IMR-90 (cell line): ENCODE data around the gene SRBD1. TPM values are rescaled to one million over a fixed set of nuclear protein-coding genes. Genes with fewer than 3 reads are reported as not detected.

Source experiments
- ATAC-seq: fragments of 200-7000 bp; cut with Tn5 transposase; 2 replicates; pipeline ENCODE4 v1.9.1; 2020; ENCODE audit warnings: low read depth, mild to moderate bottlenecking, moderate library complexity
- BruUV-seq: library from RNA; stranded (reverse); fragments of 400-500 nt; replicated peaks from 2 replicates; lab custom pipeline; 2021; lab: Mats Ljungman, UMichigan
- CTCF ChIA-PET: fragments of 300-600 bp; formaldehyde crosslinking; extraction: SDS; loops from one replicate; lab custom pipeline; 2021; ENCODE audit warnings: antibody characterized with exemption; lab: Yijun Ruan, JAX
- POLR2A ChIA-PET: fragments of 300-600 bp; sonication (Branson Sonifier 250); formaldehyde crosslinking; loops from one replicate; lab custom pipeline; 2022; ENCODE audit warnings: antibody characterized with exemption; ENCODE audit not compliant: unreplicated experiment; lab: Charles Lee
- DNase-seq: peaks from one replicate; pipeline ENCODE4 v3.0.0; 2013
- H2AFZ ChIP-seq: replicated peaks from 2 replicates; pipeline ENCODE3; 2013; ENCODE audit warnings: low read length, mild to moderate bottlenecking; ENCODE audit not compliant: poor library complexity
- H2AK5ac ChIP-seq: 2 replicates; pipeline ENCODE4 v1.6.1; 2013; ENCODE audit warnings: low read depth, low read length, inconsistent platforms
- H2AK9ac ChIP-seq: replicated peaks from 2 replicates; pipeline ENCODE3; 2013; ENCODE audit warnings: mild to moderate bottlenecking, low read depth, low read length, moderate library complexity; ENCODE audit not compliant: poor library complexity
- H2BK120ac ChIP-seq: 2 replicates; pipeline ENCODE4 v1.6.1; 2013; ENCODE audit warnings: low read depth, low read length, inconsistent platforms
- H2BK15ac ChIP-seq: 3 replicates; pipeline ENCODE4 v1.6.1; 2013; ENCODE audit warnings: low read depth, low read length, inconsistent platforms
- H2BK20ac ChIP-seq: 2 replicates; pipeline ENCODE4 v1.6.1; 2013; ENCODE audit warnings: low read depth, mild to moderate bottlenecking, inconsistent platforms, low read length, moderate library complexity
- H2BK5ac ChIP-seq: 2 replicates; pipeline ENCODE4 v1.6.1; 2013; ENCODE audit warnings: mild to moderate bottlenecking, low read depth, low read length, inconsistent platforms; ENCODE audit not compliant: poor library complexity, severe bottlenecking
- H3K14ac ChIP-seq: replicated peaks from 2 replicates; pipeline ENCODE4 v1.6.1; 2013; ENCODE audit warnings: low read depth, low read length, inconsistent platforms
- H3K18ac ChIP-seq: 2 replicates; pipeline ENCODE4 v1.6.1; 2013; ENCODE audit warnings: low read depth, low read length, control low read depth
- H3K23ac ChIP-seq: 2 replicates; pipeline ENCODE4 v1.6.1; 2013; ENCODE audit warnings: low read depth, low read length, inconsistent platforms
- H3K27ac ChIP-seq: 2 replicates; pipeline ENCODE4 v1.5.1; 2013; ENCODE audit warnings: mild to moderate bottlenecking, control low read depth, low read length; ENCODE audit not compliant: insufficient read depth
- H3K27me3 ChIP-seq: 2 replicates; pipeline ENCODE4 v1.6.1; 2013; ENCODE audit warnings: low read length; ENCODE audit not compliant: control insufficient read depth, insufficient read depth
- H3K36me3 ChIP-seq: 2 replicates; pipeline ENCODE4 v1.6.1; 2013; ENCODE audit warnings: low read length, mixed read lengths; ENCODE audit not compliant: control insufficient read depth, insufficient read depth
- H3K4ac ChIP-seq: 2 replicates; pipeline ENCODE4 v1.6.1; 2013; ENCODE audit warnings: low read depth, low read length, inconsistent platforms
- H3K4me1 ChIP-seq: 2 replicates; pipeline ENCODE4 v1.6.1; 2013; ENCODE audit warnings: low read length, mixed read lengths; ENCODE audit not compliant: control insufficient read depth, insufficient read depth
- H3K4me2 ChIP-seq: 2 replicates; pipeline ENCODE4 v1.6.1; 2013; ENCODE audit warnings: low read depth, mild to moderate bottlenecking, control low read depth, low read length, moderate library complexity
- H3K4me3 ChIP-seq: 2 replicates; pipeline ENCODE4 v1.5.1; 2013; ENCODE audit warnings: low read depth, mild to moderate bottlenecking, control low read depth, low read length, moderate library complexity; ENCODE audit not compliant: insufficient read depth
- H3K56ac ChIP-seq: 2 replicates; pipeline ENCODE4 v1.6.1; 2013; ENCODE audit warnings: low read length, inconsistent platforms; ENCODE audit not compliant: insufficient read depth; ENCODE audit errors: extremely low read depth
- H3K79me1 ChIP-seq, 2 experiments: 2 replicates each; pipeline ENCODE4 v1.6.1; 2013; ENCODE audit warnings: low read length in 2 of 2, inconsistent platforms in 1 of 2, low read depth in 1 of 2
- H3K9ac ChIP-seq: 2 replicates; pipeline ENCODE4 v1.6.1; 2013; ENCODE audit warnings: low read depth, low read length, control low read depth
- H3K9me1 ChIP-seq: 2 replicates; pipeline ENCODE4 v1.6.1; 2013; ENCODE audit warnings: low read length, inconsistent platforms; ENCODE audit not compliant: insufficient read depth
- H3K9me3 ChIP-seq: 2 replicates; pipeline ENCODE4 v1.6.1; 2013; ENCODE audit warnings: low read length; ENCODE audit not compliant: control insufficient read depth, insufficient read depth
- H4K20me1 ChIP-seq: 2 replicates; pipeline ENCODE4 v1.6.1; 2013; ENCODE audit warnings: low read length, inconsistent platforms; ENCODE audit not compliant: insufficient read depth
- H4K5ac ChIP-seq: 2 replicates; pipeline ENCODE4 v1.6.1; 2013; ENCODE audit warnings: mild to moderate bottlenecking, low read depth, low read length, control low read depth
- H4K8ac ChIP-seq, 2 experiments: 2 replicates each; pipeline ENCODE4 v1.6.1; 2013; ENCODE audit warnings: low read depth in 2 of 2, low read length in 2 of 2, control low read depth in 1 of 2, inconsistent platforms in 1 of 2
- H4K91ac ChIP-seq: 2 replicates; pipeline ENCODE4 v1.6.1; 2013; ENCODE audit warnings: low read depth, low read length, inconsistent platforms; ENCODE audit not compliant: insufficient read depth
- MAZ ChIP-seq: IDR thresholded peaks from 2 replicates; pipeline ENCODE4 v1.6.1; 2012; ENCODE audit warnings: low read depth, mild to moderate bottlenecking, low read length, improper control_type of control experiment, moderate library complexity, borderline replicate concordance
- NFE2L2 ChIP-seq: fragments of 150-350 bp; IDR thresholded peaks from 2 replicates; pipeline ENCODE4 v1.6.1; 2016; ENCODE audit warnings: low read depth, mild to moderate bottlenecking, low read length
- RCOR1 ChIP-seq: IDR thresholded peaks from 2 replicates; pipeline ENCODE4 v1.6.1; 2012; ENCODE audit warnings: mild to moderate bottlenecking, low read length, improper control_type of control experiment; ENCODE audit not compliant: insufficient replicate concordance
- WGBS, 2 experiments: methylation state at CpG; one replicate each; pipeline versions ENCODE4 v1.1.5 to v1.1.7; 2013; ENCODE audit warnings: missing lambda C conversion rate in 2 of 2; ENCODE audit not compliant: insufficient read length in 1 of 2; ENCODE audit errors: extremely low coverage in 2 of 2; 5-methylcytosine and 5-hydroxymethylcytosine counted together
- dilution Hi-C: fragments of 300-500 bp; cut with HindIII; formaldehyde crosslinking; loops from one replicate; pipeline ENCODE4 v1.14.3; 2018; ENCODE audit warnings: low sequenced_read_pairs; ENCODE audit not compliant: unreplicated experiment
- in situ Hi-C: fragments of 300-500 bp; cut with MboI; formaldehyde crosslinking; loops from 3 replicates; pipeline ENCODE4 v1.14.3; 2019; ENCODE audit warnings: low sequenced_read_pairs, inconsistent platforms, mixed read lengths
- intact Hi-C: fragments of 100-400 bp; cut with micrococcal nuclease; formaldehyde crosslinking; loops from 2 replicates; pipeline ENCODE4 v1.10.0; 2022
- polyA plus RNA-seq, 3 experiments: library from polyadenylated mRNA; depleted of rRNA; stranded (reverse); fragments of >200 nt; gene quantifications; 2 replicates each; pipeline ENCODE4 v1.2.3, GENCODE V29; 2012; ENCODE audit warnings: low replicate concordance in 1 of 3
- total RNA-seq: library from RNA; depleted of rRNA; stranded (reverse); fragments of >200 nt; gene quantifications from 2 replicates; pipeline ENCODE4 v1.2.3, GENCODE V29; 2012

SRBD1 gene
- total and polyA plus RNA-seq, 2 of the 4 experiments (the other 2 are of a cell fraction): 3.5 to 14.7 TPM

GRCh38 chr2:45586600-45586999 lies 24.5 kb downstream of the SRBD1 start:
- no peaks in the 10 kb centered on the region for H4K20me1 ChIP-seq
- no peaks in the 10 kb centered on the region for H3K27me3 ChIP-seq
- peaks cover 8 to 14% of the 10 kb centered on the region in 2 experiments; a peak in 2 of 4 replicates for H3K79me1 ChIP-seq
- no peaks in the 10 kb centered on the region for H3K9me3 ChIP-seq
- dilution Hi-C loops: no loop called here
- no peaks in the 10 kb centered on the region for H3K4me1 ChIP-seq
- H4K91ac ChIP-seq: no peak overlapping the region
- H3K9ac ChIP-seq: no peak overlapping the region
- no peak overlapping the region for H3K56ac ChIP-seq
- H4K8ac ChIP-seq: no peak overlapping the region
- TF ChIP-seq RCOR1 (no peak), MAZ (no peak), NFE2L2 (no peak)
- no peak overlapping the region for H2AK9ac ChIP-seq
- no peak overlapping the region for H4K5ac ChIP-seq
- ChIA-PET CTCF (no interaction called here), POLR2A (no interaction called here)
- no peak overlapping the region for H2AFZ ChIP-seq
- no peak for DNase-seq
- H2BK5ac ChIP-seq: no peak overlapping the region
- no peaks in the 10 kb centered on the region for H3K36me3 ChIP-seq
- no peak overlapping the region for H2BK15ac ChIP-seq
- H3K4ac ChIP-seq: no peak overlapping the region
- no peaks in the 10 kb centered on the region for H3K9me1 ChIP-seq
- intact Hi-C loops: no loop called here
- no peak overlapping the region for H3K18ac ChIP-seq
- H3K27ac ChIP-seq: no peak overlapping the region
- no peak overlapping the region for H2BK120ac ChIP-seq
- no peak overlapping the region for H3K4me2 ChIP-seq
- no TSS peak for BruUV-seq
- no peak overlapping the region for H3K4me3 ChIP-seq
- H2AK5ac ChIP-seq: no peak overlapping the region
- H3K23ac ChIP-seq: no peak overlapping the region
- 100% methylated on average over 1 of the region's 5 CpGs; no CpG with 5 or more reads in 1 of the 2 experiments for WGBS, 2 experiments
- H2BK20ac ChIP-seq: no peak overlapping the region
- no peak overlapping the region for H3K14ac ChIP-seq
- in situ Hi-C loops: no loop called here
- ATAC-seq: no peak
